Amygdala (tissue), 56 donors: Measurements from ENCODE around the gene SLC5A10.
"Not testable (repeated sequence)": the region's sequence is repeated elsewhere in the genome, so short reads cannot be mapped to it uniquely, and the experiment has no call there.

Experiments
- DNase-seq, 56 donors: peaks; one replicate each; lab custom pipeline; 2025; lab: John Stamatoyannopoulos, UW

The SLC5A10 gene

GRCh38 chr17:19015428-19015827 lies 63.5 kb downstream of the SLC5A10 start:
- DNase-seq, result no peak

GRCh38 chr17:19016297-19016696 lies 64.3 kb downstream of the SLC5A10 start:
- no peak for DNase-seq

DNA sequence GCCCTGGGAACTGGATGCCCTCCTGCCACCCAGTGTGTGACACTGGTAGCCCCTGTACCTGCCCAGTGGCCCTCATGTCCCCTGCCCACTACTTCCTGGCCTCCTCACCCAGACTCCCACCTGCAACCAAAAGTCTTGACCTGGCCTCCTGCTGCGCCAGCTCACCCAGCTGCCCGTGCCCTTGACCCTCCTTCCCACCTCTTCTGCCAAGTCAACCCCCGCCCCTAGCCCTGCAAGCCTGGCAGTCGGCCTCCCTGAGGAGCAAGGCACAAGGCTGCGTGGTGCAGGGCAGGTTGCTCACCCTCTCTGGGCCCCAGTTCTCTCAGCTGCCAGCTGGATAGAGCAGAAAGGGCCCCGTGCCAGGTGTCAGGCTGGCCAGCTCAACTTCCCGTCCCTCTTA lies 64.9 kb downstream of the SLC5A10 start:
- DNase-seq, result no peak

DNA sequence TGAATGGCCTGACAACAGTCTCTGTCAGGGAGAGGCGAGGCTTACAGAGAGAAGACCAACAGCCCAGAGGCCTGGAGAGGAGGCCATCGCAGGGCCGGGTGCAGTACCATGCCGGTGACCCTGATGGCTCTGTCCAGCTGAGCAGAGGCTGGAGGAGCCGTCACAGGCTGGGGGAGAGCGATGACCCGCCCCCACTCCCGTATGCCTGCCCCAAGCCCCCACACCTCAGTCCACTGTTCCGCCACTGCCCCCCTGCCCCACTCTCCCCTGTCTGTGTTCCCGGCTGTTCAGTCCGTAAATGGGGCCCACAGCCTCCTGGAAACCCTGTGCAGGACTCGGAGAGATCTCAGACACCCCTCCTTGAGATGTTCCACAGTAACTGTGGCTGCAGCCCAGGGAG lies 65.4 kb downstream of the SLC5A10 start:
- DNase-seq, result no peak

DNA sequence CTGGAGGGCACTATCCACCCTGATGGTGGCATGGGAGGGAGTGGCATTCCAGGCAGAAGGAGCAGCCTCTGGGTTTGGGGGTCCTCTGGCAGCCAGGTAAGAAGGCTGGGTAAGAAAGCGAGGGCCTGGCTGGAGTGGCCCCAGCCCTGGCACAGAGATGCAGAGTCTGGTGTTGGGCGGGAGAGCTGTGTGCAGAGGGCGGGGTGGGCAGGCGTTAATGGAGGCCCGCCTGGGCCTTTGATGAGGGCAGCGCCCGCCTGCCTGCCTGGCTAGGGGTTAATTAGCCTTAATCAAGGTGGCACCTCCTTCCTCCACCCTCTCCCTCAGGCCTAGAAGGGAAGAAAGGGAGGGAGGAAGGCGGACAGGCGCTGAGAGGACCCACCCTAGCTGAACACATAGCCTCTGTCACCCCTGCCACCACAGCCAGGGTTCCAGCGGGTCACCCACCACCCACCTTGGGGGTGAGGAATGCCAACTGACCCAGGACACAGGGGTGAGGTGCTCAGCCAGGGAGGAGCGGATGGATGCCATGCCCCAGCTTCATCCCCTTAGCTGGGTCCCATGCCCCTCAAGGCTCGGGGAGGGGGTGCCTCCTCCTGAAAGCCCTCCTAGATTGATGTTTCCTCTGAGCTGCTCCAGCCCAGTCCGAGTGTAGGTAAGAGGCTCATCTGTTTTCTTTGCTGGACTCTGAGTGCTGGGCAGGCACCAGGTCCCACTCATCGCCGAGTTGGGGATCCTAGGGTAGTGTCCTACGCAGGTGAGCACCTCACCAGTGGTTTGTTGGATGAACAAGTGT lies 66.0 kb downstream of the SLC5A10 start:
- DNase-seq, result no peak

GRCh38 chr17:19018600-19018950 lies 66.6 kb downstream of the SLC5A10 start:
- DNase-seq, result no peak

DNA sequence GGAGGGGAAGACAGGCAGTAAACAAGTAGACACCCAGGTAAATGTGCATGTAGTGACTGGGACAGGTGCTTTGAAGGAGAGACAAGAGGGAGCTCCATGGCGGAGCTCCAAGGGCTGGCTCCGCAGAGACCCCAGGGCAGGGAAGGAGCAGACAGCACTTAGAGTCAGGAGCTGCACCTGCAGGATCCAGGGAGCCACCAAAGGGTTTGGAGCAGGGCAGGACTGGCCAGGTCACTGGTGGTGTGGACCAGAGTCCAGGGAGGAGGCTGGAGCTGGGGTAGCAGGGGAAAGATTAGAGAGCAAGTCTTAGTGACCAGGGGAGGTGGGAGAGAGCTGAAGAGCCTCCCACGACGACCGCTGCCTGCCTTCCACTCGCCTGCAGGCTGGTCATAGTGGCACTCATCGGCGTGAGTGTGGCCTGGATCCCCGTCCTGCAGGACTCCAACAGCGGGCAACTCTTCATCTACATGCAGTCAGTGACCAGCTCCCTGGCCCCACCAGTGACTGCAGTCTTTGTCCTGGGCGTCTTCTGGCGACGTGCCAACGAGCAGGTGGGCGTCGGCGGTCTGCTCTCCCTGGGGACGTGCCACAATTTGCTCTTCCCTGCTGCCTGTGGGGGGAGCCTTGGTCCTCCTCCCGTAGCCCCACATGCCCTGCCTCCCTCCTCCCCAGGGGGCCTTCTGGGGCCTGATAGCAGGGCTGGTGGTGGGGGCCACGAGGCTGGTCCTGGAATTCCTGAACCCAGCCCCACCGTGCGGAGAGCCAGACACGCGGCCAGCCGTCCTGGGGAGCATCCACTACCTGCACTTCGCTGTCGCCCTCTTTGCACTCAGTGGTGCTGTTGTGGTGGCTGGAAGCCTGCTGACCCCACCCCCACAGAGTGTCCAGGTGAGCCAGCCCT lies 67.3 kb downstream of the SLC5A10 start:
- peak in 2 of 56 donors; percentile 23 to 26 for DNase-seq

- DNase-seq, result no peak
Measured at GRCh38 chr17:19020016-19020415, 68.1 kb downstream of the SLC5A10 start.

GRCh38 chr17:19021011-19021621 lies 69.2 kb downstream of the SLC5A10 start:
- not testable (repeated sequence) for DNase-seq

DNA sequence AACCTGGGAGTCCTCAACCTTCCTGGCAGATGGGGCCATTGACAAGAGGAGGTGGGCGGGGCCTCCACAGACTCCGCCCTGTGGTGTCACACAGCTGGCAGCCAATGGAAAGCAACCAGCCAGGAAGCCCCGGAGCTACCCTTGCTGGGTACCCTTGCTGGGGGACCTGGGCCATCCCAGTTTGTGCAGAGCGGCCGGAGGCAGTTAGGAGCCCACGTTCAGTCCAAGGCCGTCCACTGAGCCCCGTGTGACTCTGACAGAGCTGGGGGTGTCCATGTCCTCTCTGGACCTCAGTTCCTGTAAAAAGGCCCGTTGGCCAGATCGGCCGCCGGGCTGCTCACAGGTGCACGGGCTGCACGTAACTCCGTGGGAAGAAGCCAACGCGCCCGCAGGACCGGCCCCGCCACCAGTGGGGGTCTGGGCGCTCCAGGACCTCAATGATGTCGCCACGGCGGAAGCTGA lies 69.7 kb downstream of the SLC5A10 start:
- peak in 1 of 56 donors; percentile 12 for DNase-seq

DNA sequence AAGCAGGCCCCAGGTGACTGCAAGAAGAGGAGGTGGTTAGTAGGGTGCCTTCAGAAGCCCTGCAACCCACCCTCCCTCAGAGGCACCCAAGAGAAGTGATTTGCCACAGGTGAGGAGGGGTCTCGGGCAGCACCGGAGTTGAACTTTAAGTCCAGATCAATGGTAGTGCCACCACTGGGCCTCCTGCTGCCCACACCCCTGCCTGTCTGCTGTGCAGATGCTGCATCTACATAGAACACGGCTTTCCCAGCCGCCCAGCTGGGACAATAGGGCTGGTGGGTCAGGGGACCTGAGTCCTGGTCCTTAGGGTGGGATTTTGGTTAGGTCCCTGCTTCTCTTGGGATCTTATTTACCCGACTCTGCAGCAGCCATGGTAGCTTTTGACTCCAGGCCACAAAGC lies 70.2 kb downstream of the SLC5A10 start:
- DNase-seq, result no peak

DNA sequence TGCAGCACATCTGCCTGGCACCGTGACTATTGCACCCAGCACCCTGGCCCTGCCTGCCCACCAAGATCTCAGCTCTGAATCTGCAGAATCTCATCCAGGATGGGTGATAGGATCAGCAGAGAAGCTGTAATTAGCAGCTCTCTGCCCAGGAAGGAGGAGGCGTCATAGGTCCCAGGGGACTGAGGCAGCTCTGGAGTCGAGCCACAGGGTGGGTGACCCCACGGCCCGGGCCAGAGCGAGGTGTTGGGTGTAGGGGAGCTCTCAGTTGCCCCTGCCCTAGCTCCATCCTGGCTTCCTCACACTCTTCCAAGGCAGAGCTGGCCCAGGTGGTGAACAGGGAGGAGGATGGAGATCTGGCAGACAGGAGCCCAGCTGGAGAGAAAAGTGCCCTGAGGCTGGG lies 70.8 kb downstream of the SLC5A10 start:
- DNase-seq, result no peak

DNA sequence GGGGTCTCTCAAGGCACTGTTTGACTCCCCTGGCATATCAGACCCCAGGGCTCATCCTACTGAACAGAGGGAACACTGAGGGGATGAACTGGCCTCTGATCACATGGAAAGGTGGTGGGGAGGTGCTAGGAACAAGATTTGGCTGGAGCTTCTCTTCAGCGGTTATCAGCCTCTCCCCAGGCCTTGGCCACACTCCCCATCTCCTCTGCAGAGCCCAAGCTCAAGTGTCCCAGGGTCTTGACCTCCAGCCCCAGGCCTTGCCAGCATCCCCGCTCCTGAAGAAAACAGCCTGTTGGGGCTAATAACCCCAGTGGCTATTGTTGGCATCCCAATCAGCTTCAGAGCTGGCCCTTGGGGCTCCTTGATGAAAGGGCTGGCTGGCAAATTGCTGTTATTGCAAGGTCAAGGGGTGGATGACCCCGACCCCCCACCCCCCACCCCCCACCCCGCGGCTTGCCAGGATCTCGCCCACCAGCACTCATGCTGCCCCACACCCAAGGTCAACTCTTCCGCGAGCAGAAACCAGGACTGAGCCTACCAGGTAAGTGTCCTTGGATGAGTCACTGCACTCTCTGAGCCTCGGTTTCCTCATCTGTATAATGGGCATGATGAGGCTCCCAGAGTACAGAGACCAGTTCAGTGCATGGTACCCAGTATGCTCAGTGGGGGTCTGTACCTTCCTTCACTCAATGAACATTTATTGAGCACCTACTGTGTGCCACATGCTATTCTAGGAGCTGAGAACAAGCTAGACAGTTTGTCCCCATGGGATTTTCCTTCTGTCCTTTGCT lies 71.4 kb downstream of the SLC5A10 start:
- no peak for DNase-seq

- no peak for DNase-seq
Measured at GRCh38 chr17:19024101-19025078, 72.4 kb downstream of the SLC5A10 start.

DNA sequence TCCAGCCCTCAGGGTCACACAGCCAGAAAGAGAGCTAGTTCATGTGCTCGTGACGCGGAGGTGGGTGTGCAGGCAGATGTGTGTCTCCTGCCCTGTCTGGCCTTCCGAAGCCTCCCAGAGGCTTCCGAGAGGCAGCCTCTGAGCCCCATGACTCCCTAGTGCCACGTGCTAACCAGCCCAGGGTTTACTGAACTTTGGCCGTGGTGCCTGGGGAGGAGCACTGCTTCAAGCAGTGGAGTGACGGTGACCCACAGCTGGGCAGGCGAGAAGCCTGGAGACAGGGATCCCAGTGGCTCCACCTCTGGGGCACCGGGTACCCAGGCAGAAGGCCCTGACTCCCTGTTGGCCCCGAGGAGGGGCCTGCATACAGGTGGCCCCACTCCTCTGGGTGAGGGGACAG lies 76.7 kb downstream of the SLC5A10 start:
- DNase-seq, result not testable (repeated sequence)

GRCh38 chr17:19029740-19030139 lies 77.8 kb downstream of the SLC5A10 start:
- DNase-seq, result not testable (repeated sequence)

- DNase-seq, result not testable (repeated sequence)
Measured at GRCh38 chr17:19030771-19031449, 78.9 kb downstream of the SLC5A10 start.

GRCh38 chr17:19031729-19032128 lies 79.8 kb downstream of the SLC5A10 start:
- not testable (repeated sequence) for DNase-seq
